ENCODE data around the gene MTERF4.

The MTERF4 gene

DNA sequence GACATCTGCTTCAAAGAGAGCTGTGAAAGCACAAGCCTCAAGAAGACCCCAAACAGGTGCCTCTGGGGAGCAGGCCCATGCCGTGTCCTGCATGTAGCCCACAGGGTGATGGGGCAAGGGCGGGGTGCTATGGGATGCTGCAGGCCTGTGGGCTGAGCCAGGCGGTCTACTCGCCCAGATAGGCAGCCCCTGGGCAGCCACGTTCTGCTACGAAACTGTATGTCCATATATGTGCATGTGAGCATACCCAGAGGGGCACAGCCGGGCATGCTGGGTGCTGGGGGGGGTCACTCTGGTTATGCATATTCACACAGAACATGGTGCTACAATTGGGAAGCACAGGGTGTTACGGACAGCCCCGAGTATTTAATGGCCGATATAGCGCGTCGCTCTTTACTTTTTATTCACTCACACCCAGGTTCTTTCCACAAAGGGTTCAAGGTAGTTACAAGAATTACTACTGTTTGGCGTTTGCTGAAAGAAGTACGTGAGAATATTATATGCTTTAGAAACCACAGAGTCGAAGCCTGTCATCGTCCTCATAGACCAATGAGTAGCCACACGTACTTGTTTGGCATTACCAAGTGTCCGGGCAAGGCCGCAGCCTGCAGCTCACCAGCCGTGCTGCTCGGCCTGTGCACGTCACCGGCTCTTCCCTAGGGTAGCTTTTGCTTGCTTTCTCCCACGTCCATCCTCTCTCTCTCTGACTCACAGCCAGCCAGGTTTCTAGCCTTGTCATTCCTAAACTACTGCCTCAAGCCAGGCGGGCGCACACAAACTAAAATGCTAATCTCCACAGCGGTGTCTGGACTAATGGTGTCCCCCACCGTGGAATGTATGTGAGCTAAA is 14.4 kb downstream of the MTERF4 start:
- no peak for DNase-seq

GRCh38 chr2:241084856-241085444 is 17.1 kb downstream of the MTERF4 start:
- DNase-seq = no peak

GRCh38 chr2:241083091-241083415 is 19.0 kb downstream of the MTERF4 start:
- no peak for DNase-seq

DNA sequence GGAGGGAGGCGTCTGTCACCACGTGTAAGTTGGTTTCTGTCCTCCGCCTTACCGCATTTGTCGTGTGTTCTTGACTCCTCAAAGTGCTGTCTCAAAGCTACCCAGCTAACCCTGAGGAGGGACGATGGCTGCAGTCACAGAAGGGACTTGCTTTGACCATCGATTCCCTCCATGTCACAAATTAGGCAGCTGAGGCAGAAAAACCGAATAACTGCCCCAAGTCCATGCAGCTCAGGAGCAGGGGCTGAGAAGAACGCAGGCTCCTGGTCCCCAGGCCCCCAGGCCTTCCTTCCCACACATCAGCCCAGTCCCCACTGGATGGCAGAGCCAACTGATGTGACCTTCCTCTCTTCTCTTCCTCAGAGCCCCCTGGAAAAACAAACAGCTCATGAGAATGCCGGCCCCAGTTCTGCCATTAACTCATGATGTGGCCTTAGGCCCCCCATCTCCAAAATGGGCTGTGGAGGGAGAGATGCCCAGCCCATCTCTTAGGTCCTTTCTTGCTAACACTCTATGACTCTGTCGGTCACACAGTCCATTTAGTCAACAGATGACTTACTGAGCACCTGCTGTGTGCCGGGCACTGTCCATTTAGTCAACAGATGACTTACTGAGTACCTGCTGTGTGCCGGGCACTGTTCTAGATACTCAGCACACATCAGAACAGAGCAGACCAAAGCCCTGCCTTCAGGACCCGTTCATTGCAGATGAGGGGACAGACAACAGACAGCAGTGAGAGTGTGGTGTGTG is 19.6 kb downstream of the MTERF4 start:
- DNase-seq = no peak

DNA sequence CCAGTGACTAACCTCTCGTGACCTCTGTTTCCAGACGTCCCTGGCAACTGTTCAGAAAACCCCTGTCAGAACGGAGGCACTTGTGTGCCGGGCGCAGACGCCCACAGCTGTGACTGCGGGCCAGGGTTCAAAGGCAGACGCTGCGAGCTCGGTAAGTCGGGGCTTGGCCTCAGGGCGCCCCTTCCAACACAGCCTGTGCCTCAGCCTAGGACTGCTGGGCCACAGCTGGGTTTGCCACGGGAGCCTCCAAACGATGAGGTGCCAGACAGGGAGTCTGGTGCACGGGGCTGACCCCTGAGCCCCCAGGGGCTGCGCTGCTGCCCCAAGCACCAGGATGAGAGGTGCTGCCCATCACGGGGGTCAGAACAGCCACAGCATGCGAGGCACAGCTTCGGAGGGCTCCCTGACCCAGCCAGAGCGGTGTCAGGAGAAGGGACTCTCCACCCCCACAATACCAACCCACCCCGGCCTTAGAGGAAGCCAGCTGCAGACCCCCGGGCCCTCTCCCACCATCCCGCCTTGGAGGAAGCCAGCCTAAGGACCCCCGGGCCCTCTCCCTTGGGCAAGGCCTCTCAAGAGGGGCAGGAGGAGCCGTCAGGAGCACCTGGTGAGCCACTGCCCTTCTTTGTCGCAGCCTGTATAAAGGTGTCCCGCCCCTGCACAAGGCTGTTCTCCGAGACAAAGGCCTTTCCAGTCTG is 20.3 kb downstream of the MTERF4 start:
- DNase-seq = no peak

DNA sequence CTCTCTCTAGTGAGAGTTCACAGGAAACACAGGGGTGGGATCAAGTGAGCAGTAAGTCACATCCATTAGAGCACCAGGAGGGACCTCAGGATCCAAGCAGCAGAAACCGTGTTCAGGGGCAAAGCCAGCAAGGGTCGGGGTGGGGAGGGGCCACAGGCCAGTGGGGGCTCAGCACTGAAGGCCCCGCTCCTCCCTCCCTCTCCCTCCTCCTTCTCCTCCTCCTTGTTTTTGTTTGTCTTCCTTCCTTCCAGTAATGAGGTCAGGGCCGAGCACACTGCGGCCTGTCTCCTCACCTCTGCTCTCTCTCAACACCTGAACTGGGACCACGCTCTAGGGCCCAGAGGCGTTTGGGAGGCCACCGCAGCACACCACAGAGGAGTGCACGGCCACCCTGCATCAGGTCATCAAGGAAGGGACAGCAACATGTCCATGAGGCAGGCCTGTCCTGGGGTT is 20.9 kb downstream of the MTERF4 start:
- no peak for DNase-seq

GRCh38 chr2:241080405-241081189 is 21.5 kb downstream of the MTERF4 start:
- no peak for DNase-seq

DNA sequence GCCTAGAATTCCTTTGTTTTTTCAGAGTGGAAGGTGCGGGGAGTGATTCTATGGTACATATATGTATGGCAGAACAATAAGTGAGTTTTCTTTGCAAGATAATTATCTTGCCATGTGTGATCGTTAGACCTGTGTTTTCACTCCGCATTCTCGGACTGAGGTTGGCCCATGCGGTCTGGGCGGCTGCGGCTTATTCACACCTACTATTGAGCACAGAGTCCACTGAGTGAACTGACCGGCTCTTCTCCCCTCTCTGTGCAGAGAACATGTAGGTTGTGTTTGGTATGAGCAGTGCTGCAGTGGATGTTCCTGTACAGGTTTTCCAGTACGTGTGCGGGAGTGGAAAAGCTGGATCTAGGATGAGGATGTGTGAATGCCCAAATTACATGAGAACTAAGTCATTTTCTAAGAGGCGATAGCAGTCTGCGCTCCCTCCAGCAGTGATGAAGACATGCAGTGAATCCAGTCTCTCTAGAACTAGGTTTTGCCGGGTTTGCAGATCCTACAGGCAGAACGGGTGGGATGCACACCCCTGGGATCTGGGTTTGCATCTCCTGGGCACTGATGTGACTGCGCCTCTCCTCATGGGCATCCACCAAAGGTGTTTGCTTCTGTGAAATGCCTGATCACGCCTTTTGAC is 27.1 kb downstream of the MTERF4 start:
- no peak for DNase-seq

GRCh38 chr2:241074065-241074818 is 27.8 kb downstream of the MTERF4 start:
- DNase-seq = no peak

DNA sequence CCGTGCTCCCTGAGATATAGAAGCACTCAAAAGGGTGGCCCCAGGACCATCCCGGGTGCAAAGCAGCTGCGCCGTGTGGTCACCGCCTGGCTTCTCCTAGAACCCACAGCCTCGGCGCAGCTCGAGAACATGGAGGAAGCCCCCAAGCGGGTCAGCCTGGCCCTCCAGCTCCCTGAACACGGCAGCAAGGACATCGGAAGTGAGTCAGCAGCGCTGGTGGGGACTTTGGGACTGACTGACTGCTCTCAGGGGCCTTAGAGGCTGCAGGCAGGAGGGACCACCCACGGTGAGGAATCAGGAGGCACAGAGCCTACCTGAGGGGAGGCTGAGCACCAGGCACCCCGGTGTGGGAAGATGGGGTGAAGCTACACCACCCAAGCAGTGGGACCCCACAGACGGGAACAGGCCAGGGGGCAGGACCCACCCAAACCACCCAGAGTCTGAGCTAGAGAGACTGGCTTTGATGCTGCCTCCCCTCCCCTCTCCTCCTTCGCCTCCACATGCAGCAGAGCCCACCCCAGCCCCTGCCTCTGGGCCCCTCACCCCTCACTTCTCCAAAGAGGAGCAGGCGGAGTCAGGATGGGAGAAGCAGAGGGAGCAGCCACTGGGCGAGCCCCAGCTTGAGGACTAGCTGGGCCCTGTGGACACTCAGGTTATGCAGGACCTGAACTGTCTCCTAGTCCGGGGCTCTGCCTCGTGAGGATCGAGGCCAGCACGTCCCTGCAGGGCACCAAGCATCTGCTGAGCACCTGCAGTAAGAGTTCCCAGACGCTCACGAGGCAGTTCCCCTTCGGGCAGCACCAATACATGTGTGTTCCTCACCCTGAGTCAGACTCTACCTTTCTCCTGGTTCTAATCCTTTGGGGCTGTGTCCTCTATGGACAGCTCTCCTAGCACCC is 28.7 kb downstream of the MTERF4 start:
- no peak for DNase-seq

DNA sequence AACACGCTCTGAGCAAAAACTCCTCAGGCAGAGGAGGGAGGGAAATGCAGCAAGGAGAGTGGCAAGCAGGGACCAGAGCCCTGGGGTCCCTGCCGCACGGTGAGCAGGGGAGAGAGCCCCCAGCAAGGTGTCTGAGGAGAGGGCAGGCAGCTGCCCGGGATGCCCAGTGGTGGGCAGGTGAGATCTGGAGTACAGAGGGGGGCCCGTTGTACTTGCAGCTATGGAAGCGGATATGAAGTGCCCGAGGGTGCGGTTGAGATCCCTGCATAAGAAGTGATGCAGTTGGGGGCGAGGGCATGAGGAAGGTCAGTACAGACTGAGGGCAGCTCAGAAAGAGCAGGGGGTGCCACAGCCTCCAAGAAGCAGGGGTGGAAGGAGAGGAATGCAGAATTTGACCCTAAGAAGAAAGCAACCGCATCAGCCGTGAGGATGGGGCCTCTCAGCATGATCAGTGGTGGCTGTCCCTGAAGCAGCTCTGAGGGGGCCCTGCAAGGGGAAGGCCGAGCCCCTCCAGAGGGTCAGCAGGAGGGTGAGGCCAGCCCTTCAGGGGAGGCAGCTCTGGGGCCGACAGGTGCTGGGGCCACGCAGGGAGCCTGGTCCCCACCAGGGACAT is 29.4 kb downstream of the MTERF4 start:
- no peak for DNase-seq

GRCh38 chr2:241072151-241072550 is 29.9 kb downstream of the MTERF4 start:
- DNase-seq = no peak

GRCh38 chr2:241071677-241072111 is 30.4 kb downstream of the MTERF4 start:
- DNase-seq = no peak

- DNase-seq = no peak
These were observed 31.0 kb downstream of the MTERF4 start for GRCh38 chr2:241070811-241071676.

DNA sequence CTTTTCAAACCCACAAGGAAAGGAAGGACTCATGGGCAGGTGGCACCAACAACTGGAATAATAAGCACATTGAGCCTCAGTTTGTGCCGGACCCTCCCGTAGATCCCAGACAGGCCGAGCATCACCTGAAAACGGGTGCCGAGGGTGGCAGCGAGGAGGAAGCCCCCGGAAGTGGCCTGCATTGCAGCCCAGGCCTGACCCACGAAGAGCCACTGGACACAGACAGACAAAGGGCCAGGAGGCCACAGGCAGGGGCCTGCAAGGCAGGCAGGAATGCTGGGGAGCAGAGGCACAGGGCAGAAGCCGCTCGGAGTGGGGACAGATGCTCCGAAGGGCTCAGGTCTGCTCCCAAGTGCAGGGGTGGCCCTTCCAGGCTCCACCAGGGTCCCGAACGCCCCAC is 31.7 kb downstream of the MTERF4 start:
- no peak for DNase-seq

DNA sequence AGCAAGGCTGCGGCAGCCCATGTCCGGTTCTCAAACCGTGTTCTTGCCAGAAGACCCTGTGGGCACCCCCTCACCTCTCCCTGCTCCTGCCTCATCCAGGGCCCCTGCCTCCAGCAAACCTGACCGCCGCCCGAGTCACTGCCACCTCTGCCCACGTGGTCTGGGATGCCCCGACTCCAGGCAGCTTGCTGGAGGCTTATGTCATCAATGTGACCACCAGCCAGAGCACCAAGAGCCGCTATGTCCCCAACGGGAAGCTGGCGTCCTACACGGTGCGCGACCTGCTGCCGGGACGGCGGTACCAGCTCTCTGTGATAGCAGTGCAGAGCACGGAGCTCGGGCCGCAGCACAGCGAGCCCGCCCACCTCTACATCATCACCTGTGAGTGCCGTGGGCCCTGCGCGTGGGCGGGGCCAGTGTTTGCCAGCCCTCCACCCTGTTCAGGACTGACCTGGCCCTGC is 32.2 kb downstream of the MTERF4 start:
- DNase-seq = no peak

DNA sequence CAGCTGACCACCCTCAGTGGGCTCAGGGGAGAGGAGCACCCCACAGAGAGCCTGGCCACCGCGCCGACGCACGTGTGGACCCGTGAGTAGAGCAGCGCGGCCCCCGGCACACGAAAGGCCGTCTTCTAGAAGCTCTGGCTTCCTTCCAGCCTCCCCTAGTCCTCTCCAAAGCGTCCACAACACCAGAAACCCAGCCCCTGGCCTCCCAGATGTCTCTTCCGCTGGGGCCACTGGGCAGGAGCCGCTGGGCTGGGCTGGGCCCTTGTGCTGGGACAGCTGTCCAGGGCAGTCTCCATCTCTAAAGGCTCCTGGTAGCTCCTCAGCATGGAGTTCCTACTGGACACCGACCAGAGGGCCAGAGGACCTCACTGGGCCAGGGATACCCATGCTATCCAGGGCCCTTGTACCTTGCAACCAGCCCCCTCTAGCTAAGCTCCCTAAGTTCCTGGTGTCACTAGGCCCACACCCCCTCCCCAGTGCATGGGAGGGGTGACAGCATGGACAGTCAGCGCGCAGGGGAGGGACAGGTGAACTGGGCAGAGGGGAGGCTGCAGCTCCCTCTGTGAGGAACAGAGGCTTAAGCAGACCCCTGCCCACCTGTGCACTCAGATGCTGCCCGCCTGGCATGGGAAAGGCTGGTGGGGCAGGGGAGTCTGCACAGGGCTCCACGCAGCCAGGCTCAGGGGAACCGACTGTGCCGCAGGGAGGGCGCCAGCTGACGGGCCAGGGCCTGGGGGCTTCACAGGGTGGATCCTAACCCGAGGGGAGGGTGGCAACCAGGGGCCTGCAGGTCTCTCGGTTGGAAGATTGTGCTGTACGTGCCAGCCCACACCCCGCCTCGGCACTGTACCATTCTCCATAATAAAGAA is 32.9 kb downstream of the MTERF4 start:
- no peak for DNase-seq
